Measurements from ENCODE around the gene CDKN2B.

GRCh38 chr9:22010866-22011625 lies 1.9 kb upstream of the CDKN2B start:
- TF ChIP-seq POLR2A (IDR thresholded peaks at IDR 0.05) (no peak), CTCF (IDR thresholded peaks at IDR 0.05) (no peak), EP300 (IDR thresholded peaks at IDR 0.05) (no peak)

Data from ovary (tissue), 3 donors.